Measurements from ENCODE around the gene PI4KA.

PI4KA gene

GRCh38 chr22:20875296-20875695 lies 16.7 kb upstream of the PI4KA start:
- DNase-seq: no peak
- Histone ChIP-seq H3K79me2 (ENCODE audit: control insufficient read depth, insufficient read depth, low read length, poor library complexity) (no peaks in the 10 kb centered on the region), H3K27me3 (ENCODE audit: insufficient read depth, low read length) (no peaks in the 10 kb centered on the region), H2BK12ac (ENCODE audit: low read length) (no peak overlapping the region), H3K23ac (ENCODE audit: low read length) (no peak overlapping the region), H4K8ac (ENCODE audit: low read depth, low read length) (no peak overlapping the region), H3K79me1 (ENCODE audit: low read length) (no peaks in the 10 kb centered on the region), H2BK5ac (ENCODE audit: low read depth, low read length, poor library complexity) (no peak overlapping the region), H4K91ac (ENCODE audit: low read depth, low read length) (no peak overlapping the region), H2BK120ac (ENCODE audit: insufficient read depth, low read length, poor library complexity) (no peak overlapping the region), H3K9me3 (ENCODE audit: insufficient read depth, low read depth, low read length) (no peaks in the 10 kb centered on the region), H3K4ac (ENCODE audit: low read depth, low read length) (no peak overlapping the region), H3K4me3 (ENCODE audit: low read depth, low read length) (no peak overlapping the region), H3K4me2 (ENCODE audit: low read length) (no peak overlapping the region), H2AK5ac (ENCODE audit: low read length) (no peak overlapping the region), H3K4me1 (ENCODE audit: control insufficient read depth in 1 of 2, insufficient read depth in 2 of 2, low read length in 2 of 2) (no peaks in the 10 kb centered on the region), H2AFZ (ENCODE audit: insufficient read depth, low read length, poor library complexity) (no peak overlapping the region), H3K36me3 (ENCODE audit: control insufficient read depth in 1 of 2, insufficient read depth in 2 of 2, low read length in 2 of 2) (peaks cover 14 to 24% of the 10 kb centered on the region in 2 experiments), H3K27ac (ENCODE audit: low read depth, low read length) (no peak overlapping the region), H4K12ac (ENCODE audit: low read depth, low read length) (no peak overlapping the region), H3K14ac (ENCODE audit: low read length) (no peak overlapping the region), H3K9ac (ENCODE audit: low read length) (no peak overlapping the region), H3K18ac (ENCODE audit: low read length) (no peak overlapping the region)
- no CpG with 5 or more reads among the region's 1 CpG for WGBS (ENCODE audit: extremely low coverage, insufficient coverage, insufficient read length)

DNA sequence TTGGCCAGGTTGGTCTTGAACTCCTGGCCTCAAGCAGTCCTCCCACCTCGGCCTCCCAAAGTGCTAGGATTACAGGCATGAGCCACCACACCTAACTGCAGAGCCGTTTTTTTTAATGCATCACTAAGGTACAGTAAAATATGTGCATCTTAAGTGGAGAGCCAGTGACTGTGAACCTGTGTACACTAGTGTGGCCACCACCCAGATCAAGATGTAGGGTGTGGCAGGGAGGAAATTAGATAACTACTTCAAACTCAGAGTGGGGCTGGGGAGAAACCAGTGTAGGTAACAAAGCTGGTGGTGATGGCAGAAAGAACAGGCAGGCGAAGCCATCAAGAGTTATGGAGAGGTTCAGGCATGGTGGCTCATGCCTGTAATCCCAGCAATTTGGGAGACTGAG lies 14.6 kb upstream of the PI4KA start:
- Histone ChIP-seq H2BK5ac (ENCODE audit: low read depth, low read length, poor library complexity) (no peak overlapping the region), H3K9ac (ENCODE audit: low read length) (no peak overlapping the region), H3K9me3 (ENCODE audit: insufficient read depth, low read depth, low read length) (no peaks in the 10 kb centered on the region), H2AFZ (ENCODE audit: insufficient read depth, low read length, poor library complexity) (no peak overlapping the region), H3K18ac (ENCODE audit: low read length) (no peak overlapping the region), H3K79me1 (ENCODE audit: low read length) (no peaks in the 10 kb centered on the region), H3K4me3 (ENCODE audit: low read depth, low read length) (no peak overlapping the region), H3K4me1 (ENCODE audit: control insufficient read depth in 1 of 2, insufficient read depth in 2 of 2, low read length in 2 of 2) (no peaks in the 10 kb centered on the region), H4K91ac (ENCODE audit: low read depth, low read length) (no peak overlapping the region), H2AK5ac (ENCODE audit: low read length) (no peak overlapping the region), H3K23ac (ENCODE audit: low read length) (no peak overlapping the region), H3K79me2 (ENCODE audit: control insufficient read depth, insufficient read depth, low read length, poor library complexity) (no peaks in the 10 kb centered on the region), H3K27ac (ENCODE audit: low read depth, low read length) (no peak overlapping the region), H3K4me2 (ENCODE audit: low read length) (no peak overlapping the region), H4K8ac (ENCODE audit: low read depth, low read length) (no peak overlapping the region), H3K27me3 (ENCODE audit: insufficient read depth, low read length) (no peaks in the 10 kb centered on the region), H2BK120ac (ENCODE audit: insufficient read depth, low read length, poor library complexity) (no peak overlapping the region), H4K12ac (ENCODE audit: low read depth, low read length) (no peak overlapping the region), H3K14ac (ENCODE audit: low read length) (no peak overlapping the region), H2BK12ac (ENCODE audit: low read length) (no peak overlapping the region), H3K36me3 (ENCODE audit: control insufficient read depth in 1 of 2, insufficient read depth in 2 of 2, low read length in 2 of 2) (peaks cover 20 to 32% of the 10 kb centered on the region in 2 experiments), H3K4ac (ENCODE audit: low read depth, low read length) (no peak overlapping the region)
- no CpG with 5 or more reads among the region's 3 CpGs for WGBS (ENCODE audit: extremely low coverage, insufficient coverage, insufficient read length)
- no peak for DNase-seq

GRCh38 chr22:20869234-20869633 lies 10.6 kb upstream of the PI4KA start:
- no peak overlapping the region for H2BK5ac ChIP-seq (ENCODE audit: low read depth, low read length, poor library complexity)
- no peak overlapping the region for H2BK12ac ChIP-seq (ENCODE audit: low read length)
- H3K4me3 ChIP-seq (ENCODE audit: low read depth, low read length): no peak overlapping the region
- no peak overlapping the region for H3K4me2 ChIP-seq (ENCODE audit: low read length)
- no peak overlapping the region for H3K23ac ChIP-seq (ENCODE audit: low read length)
- H3K4ac ChIP-seq (ENCODE audit: low read depth, low read length): no peak overlapping the region
- no peak overlapping the region for H4K91ac ChIP-seq (ENCODE audit: low read depth, low read length)
- no peak overlapping the region for H3K14ac ChIP-seq (ENCODE audit: low read length)
- H3K27ac ChIP-seq (ENCODE audit: low read depth, low read length): no peak overlapping the region
- H4K12ac ChIP-seq (ENCODE audit: low read depth, low read length): no peak overlapping the region
- no peak overlapping the region for H3K18ac ChIP-seq (ENCODE audit: low read length)
- no peaks in the 10 kb centered on the region for H3K27me3 ChIP-seq (ENCODE audit: insufficient read depth, low read length)
- H2AK5ac ChIP-seq (ENCODE audit: low read length): no peak overlapping the region
- no peaks in the 10 kb centered on the region for H3K79me2 ChIP-seq (ENCODE audit: control insufficient read depth, insufficient read depth, low read length, poor library complexity)
- H3K36me3 ChIP-seq (ENCODE audit: control insufficient read depth in 1 of 2, insufficient read depth in 2 of 2, low read length in 2 of 2): peaks cover 15 to 24% of the 10 kb centered on the region in 2 experiments
- WGBS (ENCODE audit: extremely low coverage, insufficient coverage, insufficient read length): no CpG with 5 or more reads among the region's 2 CpGs
- H2BK120ac ChIP-seq (ENCODE audit: insufficient read depth, low read length, poor library complexity): no peak overlapping the region
- H2AFZ ChIP-seq (ENCODE audit: insufficient read depth, low read length, poor library complexity): no peak overlapping the region
- no peaks in the 10 kb centered on the region for H3K9me3 ChIP-seq (ENCODE audit: insufficient read depth, low read depth, low read length)
- H4K8ac ChIP-seq (ENCODE audit: low read depth, low read length): no peak overlapping the region
- peaks cover 21 to 25% of the 10 kb centered on the region in 2 experiments for H3K4me1 ChIP-seq (ENCODE audit: control insufficient read depth in 1 of 2, insufficient read depth in 2 of 2, low read length in 2 of 2)
- H3K79me1 ChIP-seq (ENCODE audit: low read length): no peaks in the 10 kb centered on the region
- DNase-seq: no peak
- no peak overlapping the region for H3K9ac ChIP-seq (ENCODE audit: low read length)

DNA sequence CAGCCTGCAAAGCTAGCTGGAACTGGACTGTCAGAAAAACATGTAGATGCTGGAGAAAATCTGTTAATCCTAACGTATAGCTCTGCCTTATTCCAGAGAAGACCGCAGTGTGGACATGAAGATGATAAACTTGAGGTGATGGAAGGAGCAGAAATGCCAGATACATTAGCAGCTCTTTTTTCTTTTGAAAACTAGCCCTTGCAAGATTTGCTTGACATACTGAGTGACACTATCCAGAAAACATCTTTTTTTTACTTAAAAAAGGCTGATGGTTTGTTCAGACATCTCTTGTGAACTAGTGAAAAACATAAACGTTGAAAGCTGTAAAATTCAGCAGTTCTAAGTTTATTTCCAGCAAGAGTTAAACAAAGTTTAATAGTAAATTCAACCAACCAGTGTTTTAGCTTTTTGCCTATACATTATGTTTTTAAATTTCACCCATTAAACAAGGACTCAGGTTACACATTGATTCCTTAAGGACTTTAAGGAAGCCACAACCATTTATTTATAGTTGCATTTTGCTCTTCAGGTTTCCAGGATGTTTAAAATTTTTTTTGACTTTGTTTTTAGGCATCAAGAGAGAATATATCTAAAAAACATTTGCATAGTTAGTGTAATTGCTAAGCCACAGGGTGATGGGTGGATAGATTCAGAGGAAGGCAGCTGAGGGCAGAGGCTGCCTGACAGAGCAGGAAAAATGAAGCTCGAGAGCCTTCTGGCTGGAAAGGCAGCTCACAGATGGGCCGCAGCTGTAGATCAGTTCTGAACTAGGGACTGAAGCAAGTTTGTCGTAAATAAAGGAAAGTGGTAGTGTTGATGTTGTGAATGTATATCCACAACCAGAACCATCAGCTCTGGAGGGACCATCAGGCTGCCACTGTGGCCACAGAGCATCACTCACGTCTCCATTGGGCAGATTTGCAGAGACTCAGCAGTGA lies 9.7 kb upstream of the PI4KA start:
- peaks cover 9 to 19% of the 10 kb centered on the region in 2 experiments for H3K36me3 ChIP-seq (ENCODE audit: control insufficient read depth in 1 of 2, insufficient read depth in 2 of 2, low read length in 2 of 2)
- no CpG with 5 or more reads among the region's 7 CpGs for WGBS (ENCODE audit: extremely low coverage, insufficient coverage, insufficient read length)
- no peak overlapping the region for H3K4me3 ChIP-seq (ENCODE audit: low read depth, low read length)

More for the DNA sequence above, 9.7 kb upstream of the PI4KA start:
- Histone ChIP-seq H3K18ac (ENCODE audit: low read length) (peak overlapping the region; percentile 66), H3K9me3 (ENCODE audit: insufficient read depth, low read depth, low read length) (no peaks in the 10 kb centered on the region), H3K9ac (ENCODE audit: low read length) (peak overlapping the region; percentile 23), H3K27ac (ENCODE audit: low read depth, low read length) (peak overlapping the region; percentile 24), H3K23ac (ENCODE audit: low read length) (no peak overlapping the region), H2AK5ac (ENCODE audit: low read length) (no peak overlapping the region), H2BK5ac (ENCODE audit: low read depth, low read length, poor library complexity) (peak overlapping the region; percentile 6), H4K8ac (ENCODE audit: low read depth, low read length) (no peak overlapping the region), H4K12ac (ENCODE audit: low read depth, low read length) (no peak overlapping the region), H3K79me2 (ENCODE audit: control insufficient read depth, insufficient read depth, low read length, poor library complexity) (no peaks in the 10 kb centered on the region), H2AFZ (ENCODE audit: insufficient read depth, low read length, poor library complexity) (no peak overlapping the region), H2BK12ac (ENCODE audit: low read length) (no peak overlapping the region), H3K4me1 (ENCODE audit: control insufficient read depth in 1 of 2, insufficient read depth in 2 of 2, low read length in 2 of 2) (peaks cover 21 to 25% of the 10 kb centered on the region in 2 experiments), H4K91ac (ENCODE audit: low read depth, low read length) (no peak overlapping the region), H3K79me1 (ENCODE audit: low read length) (no peaks in the 10 kb centered on the region), H2BK120ac (ENCODE audit: insufficient read depth, low read length, poor library complexity) (no peak overlapping the region), H3K14ac (ENCODE audit: low read length) (no peak overlapping the region), H3K4ac (ENCODE audit: low read depth, low read length) (no peak overlapping the region), H3K4me2 (ENCODE audit: low read length) (no peak overlapping the region), H3K27me3 (ENCODE audit: insufficient read depth, low read length) (no peaks in the 10 kb centered on the region)
- DNase-seq: no peak
